ENCODE results near the gene SPNS1. TPM values are rescaled to one million over a fixed set of nuclear protein-coding genes. Genes with fewer than 3 reads are reported as not detected.

The SPNS1 gene
- total and polyA plus RNA-seq, 7 donors: 12.9 to 46.9 (median 20.3) TPM

- Histone ChIP-seq H3K27me3 (ENCODE audit: insufficient read depth in 3 of 3, low read length in 2 of 3) (no peaks in the 10 kb centered on the region), H3K36me3 (ENCODE audit: insufficient read depth in 1 of 2, low read depth in 1 of 2) (no peaks in the 10 kb centered on the region), H3K27ac (no peak overlapping the region), H3K4me1 (no peaks in the 10 kb centered on the region), H3K4me3 (no peak overlapping the region), H3K9me3 (no peaks in the 10 kb centered on the region)
- DNase-seq: no peak
- intact Hi-C loops (cut with DNase I): no loop called here
- ATAC-seq: no peak
- TF ChIP-seq, protein P1, sequence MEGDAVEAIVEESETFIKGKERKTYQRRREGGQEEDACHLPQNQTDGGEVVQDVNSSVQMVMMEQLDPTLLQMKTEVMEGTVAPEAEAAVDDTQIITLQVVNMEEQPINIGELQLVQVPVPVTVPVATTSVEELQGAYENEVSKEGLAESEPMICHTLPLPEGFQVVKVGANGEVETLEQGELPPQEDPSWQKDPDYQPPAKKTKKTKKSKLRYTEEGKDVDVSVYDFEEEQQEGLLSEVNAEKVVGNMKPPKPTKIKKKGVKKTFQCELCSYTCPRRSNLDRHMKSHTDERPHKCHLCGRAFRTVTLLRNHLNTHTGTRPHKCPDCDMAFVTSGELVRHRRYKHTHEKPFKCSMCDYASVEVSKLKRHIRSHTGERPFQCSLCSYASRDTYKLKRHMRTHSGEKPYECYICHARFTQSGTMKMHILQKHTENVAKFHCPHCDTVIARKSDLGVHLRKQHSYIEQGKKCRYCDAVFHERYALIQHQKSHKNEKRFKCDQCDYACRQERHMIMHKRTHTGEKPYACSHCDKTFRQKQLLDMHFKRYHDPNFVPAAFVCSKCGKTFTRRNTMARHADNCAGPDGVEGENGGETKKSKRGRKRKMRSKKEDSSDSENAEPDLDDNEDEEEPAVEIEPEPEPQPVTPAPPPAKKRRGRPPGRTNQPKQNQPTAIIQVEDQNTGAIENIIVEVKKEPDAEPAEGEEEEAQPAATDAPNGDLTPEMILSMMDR (IDR thresholded peaks at IDR 0.05): no peak
- 81 to 84% (median 83%) methylated on average over 2 of the region's 2 CpGs for WGBS, 3 donors
These were observed 35.2 kb downstream of the SPNS1 start for GRCh38 chr16:29009838-29010166.

GRCh38 chr16:29011112-29011511 is 36.5 kb downstream of the SPNS1 start:
- WGBS, 3 donors: 45 to 52% (median 47%) methylated on average over 8 of the region's 8 CpGs
- H3K4me3 ChIP-seq: no peak overlapping the region
- DNase-seq (no peak), ATAC-seq (no peak)
- TF ChIP-seq, protein P1 (IDR thresholded peaks at IDR 0.05): no peak
- H3K27me3 ChIP-seq (ENCODE audit: insufficient read depth in 3 of 3, low read length in 2 of 3): no peaks in the 10 kb centered on the region
- intact Hi-C loops (cut with DNase I): no loop called here
- no peaks in the 10 kb centered on the region for H3K4me1 ChIP-seq
- H3K36me3 ChIP-seq (ENCODE audit: insufficient read depth in 1 of 2, low read depth in 1 of 2): no peaks in the 10 kb centered on the region
- H3K27ac ChIP-seq: no peak overlapping the region
- no peaks in the 10 kb centered on the region for H3K9me3 ChIP-seq

DNA sequence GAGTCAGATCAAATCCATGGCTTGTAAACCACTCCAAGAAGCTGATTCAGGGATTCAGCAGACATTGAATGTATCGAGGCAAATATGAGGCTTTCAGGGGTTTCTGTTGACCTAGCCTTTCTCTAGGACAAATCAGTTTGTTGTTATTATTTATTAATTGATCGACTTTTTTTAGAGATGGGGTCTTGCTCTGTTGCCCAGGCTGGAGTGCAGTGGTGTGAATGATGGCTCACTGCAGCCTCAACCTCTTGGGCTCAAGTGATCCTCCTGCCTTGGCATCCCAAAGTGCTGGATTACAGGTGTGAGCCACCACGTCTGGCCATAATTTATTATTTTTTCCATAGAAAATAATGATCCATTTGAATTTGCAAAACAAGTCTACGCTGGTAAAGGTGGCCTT is 37.3 kb downstream of the SPNS1 start:
- intact Hi-C loops (cut with DNase I): no loop called here
- Histone ChIP-seq H3K4me3 (no peak overlapping the region), H3K27me3 (ENCODE audit: insufficient read depth in 3 of 3, low read length in 2 of 3) (no peaks in the 10 kb centered on the region), H3K4me1 (no peaks in the 10 kb centered on the region), H3K36me3 (ENCODE audit: insufficient read depth in 1 of 2, low read depth in 1 of 2) (no peaks in the 10 kb centered on the region), H3K9me3 (no peaks in the 10 kb centered on the region), H3K27ac (no peak overlapping the region)
- ATAC-seq: no peak
- DNase-seq: no peak
- TF ChIP-seq, protein P1 (IDR thresholded peaks at IDR 0.05): no peak
- WGBS, 3 donors: 71 to 76% (median 75%) methylated on average over 4 of the region's 4 CpGs

DNA sequence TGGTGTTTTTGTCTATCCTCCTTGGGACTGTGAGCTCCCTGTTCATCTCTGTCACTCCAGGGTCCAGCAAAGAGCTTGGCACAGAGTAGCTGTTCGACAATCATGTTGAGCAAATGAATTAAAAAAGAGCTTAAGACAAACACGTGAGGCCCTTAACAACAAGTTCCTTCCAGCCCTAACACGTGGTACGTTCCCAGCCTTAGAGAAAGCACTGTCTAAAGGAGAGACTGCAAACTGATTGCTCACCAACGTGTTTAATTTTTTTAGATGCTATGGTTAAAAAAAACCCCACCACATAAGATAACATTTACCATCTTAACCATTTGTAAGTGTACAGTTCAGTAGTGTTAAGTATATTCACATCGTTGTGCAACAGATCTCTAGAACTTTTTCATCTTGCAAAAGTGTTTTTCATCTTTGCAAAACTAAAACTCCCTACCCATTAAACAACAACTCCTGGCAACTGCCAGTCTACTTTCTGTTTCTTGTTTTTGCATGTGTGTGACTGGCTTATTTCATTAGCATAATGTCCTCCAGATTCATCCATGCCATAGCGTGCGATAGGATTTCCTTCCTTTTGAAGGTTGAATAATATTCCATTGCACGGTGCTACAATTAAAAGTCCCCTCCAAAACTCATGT is 38.5 kb downstream of the SPNS1 start:
- DNase-seq (no peak), ATAC-seq (no peak)
- Histone ChIP-seq H3K9me3 (no peaks in the 10 kb centered on the region), H3K27ac (no peak overlapping the region), H3K4me3 (no peak overlapping the region), H3K4me1 (no peaks in the 10 kb centered on the region), H3K27me3 (ENCODE audit: insufficient read depth in 3 of 3, low read length in 2 of 3) (no peaks in the 10 kb centered on the region), H3K36me3 (ENCODE audit: insufficient read depth in 1 of 2, low read depth in 1 of 2) (no peaks in the 10 kb centered on the region)
- WGBS, 3 donors: 60 to 72% (median 66%) methylated on average over 9 of the region's 9 CpGs
- TF ChIP-seq, protein P1 (IDR thresholded peaks at IDR 0.05): no peak
- intact Hi-C loops (cut with DNase I): no loop called here

- no peaks in the 10 kb centered on the region for H3K27me3 ChIP-seq (ENCODE audit: insufficient read depth in 3 of 3, low read length in 2 of 3)
- H3K27ac ChIP-seq: no peak overlapping the region
- intact Hi-C loops (cut with DNase I): no loop called here
These were observed 40.0 kb downstream of the SPNS1 start for GRCh38 chr16:29014561-29015069.

More at GRCh38 chr16:29014561-29015069, 40.0 kb downstream of the SPNS1 start:
- TF ChIP-seq, protein P1 (IDR thresholded peaks at IDR 0.05): no peak
- Histone ChIP-seq H3K9me3 (no peaks in the 10 kb centered on the region), H3K36me3 (ENCODE audit: insufficient read depth in 1 of 2, low read depth in 1 of 2) (no peaks in the 10 kb centered on the region), H3K4me1 (no peaks in the 10 kb centered on the region), H3K4me3 (no peak overlapping the region)
- DNase-seq (no peak), ATAC-seq (no peak)
- 75 to 83% (median 76%) methylated on average over 3 of the region's 3 CpGs for whole genome bisulfite sequencing, 3 donors
